HS-5 (cell line): Measurements from ENCODE around the gene SKA1.
"Not testable (repeated sequence)": the region's sequence is repeated elsewhere in the genome, so short reads cannot be mapped to it uniquely, and the experiment has no call there.

Experiments used
- DNase-seq: peaks from one replicate; pipeline ENCODE4 v3.0.0-alpha.2; 2012; ENCODE audit warnings: low read depth

SKA1 gene

DNA sequence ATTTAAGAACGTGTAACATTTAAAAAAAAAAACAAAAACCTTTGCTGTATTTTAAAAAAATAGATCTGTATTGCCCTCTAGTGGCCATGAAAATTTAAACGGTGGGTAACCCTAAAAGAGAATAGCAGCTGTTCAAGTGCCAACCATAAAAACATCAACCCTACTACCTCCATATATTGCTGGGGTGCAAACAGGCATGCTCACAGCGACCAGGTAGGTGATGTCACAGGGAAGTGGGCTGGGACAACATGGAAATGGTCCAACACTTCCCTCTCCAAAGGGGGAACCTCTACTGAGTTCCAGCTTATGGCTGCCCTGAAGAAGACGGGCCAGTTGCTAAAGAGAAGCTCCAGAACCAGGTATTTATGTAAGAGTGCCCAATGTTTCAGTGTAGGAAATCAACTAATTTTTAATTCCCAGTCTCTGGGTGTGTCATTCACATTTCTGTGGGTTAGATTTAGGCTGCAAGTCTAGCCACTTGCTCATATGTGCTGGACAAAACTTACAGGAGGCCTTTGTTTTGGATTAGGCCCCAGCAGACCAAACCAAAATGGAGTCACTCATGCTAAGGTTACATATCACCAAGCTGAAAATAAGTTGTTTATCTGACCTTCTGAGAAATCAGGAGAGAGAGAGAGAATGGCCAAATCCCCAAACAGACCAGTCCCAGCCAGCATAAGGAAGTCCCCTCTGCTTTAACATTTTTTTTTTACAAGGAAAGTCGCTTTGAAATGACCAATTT lies 54.5 kb downstream of the SKA1 start:
- no peak for DNase-seq

DNA sequence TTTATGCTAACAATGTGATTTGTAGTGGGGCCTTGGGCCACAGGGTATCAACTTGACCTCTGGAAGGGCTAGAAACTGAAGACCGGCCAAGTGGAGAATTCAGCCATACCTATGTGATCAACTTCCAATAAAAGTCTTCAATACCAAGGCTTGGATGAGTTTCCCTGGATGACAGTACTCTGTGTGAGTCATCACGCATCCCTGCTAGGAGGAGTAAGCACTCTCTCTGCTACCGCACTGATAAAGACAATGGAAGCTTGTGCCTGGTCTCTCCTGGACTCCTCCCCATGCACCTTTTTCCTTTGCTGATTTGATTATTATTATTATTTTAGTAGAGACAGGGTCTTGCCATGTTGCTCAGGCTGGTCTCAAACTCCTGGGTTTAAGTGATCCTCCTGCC lies 58.1 kb downstream of the SKA1 start:
- no peak for DNase-seq

- DNase-seq = not testable (repeated sequence)
Observed at GRCh38 chr18:50436742-50437141, 61.9 kb downstream of the SKA1 start.

DNA sequence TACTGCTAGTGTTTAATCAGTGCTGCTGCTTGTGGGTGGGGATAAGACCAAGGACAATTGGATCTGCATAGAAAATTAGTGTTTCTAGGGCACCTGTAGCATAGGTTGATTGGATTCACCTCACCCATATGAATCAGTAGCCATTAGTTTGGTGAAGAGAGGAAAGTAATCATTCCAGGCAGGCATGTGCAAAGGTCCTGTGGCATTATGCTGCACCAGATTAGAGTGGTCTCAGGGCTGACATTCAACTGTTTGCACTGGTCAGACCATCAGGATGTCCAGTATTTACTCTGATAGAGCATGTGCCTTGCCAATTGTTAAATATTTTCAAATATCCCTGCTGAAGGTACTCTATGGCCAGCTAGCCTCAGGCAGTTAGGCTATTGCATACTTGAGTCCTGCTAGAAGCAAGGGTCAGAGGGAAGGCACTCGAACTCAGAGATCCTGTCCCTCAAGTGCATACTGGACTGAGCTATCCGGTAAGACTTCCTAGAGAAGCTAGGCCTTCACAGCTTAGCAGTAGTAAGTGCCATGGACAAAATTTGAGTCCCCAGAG lies 64.7 kb downstream of the SKA1 start:
- no peak for DNase-seq

DNA sequence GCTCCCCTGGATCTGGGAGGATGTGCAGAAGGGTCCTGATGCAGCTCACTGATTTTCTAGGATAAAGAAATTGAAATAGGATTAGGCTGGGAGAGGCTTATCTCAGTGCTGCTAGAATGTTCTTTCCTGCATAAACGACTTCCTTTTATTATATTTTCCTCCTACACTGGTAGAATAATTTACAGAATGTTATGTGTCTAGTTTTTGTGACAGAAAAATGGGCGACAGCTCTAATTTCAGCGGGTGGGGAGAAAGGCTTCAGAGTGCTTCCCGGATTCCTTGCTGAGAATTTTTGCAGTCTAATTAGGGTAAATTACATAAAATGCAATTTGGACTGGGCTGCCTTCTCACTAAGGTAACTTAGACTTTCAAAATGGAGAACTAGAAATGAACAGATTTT lies 66.2 kb downstream of the SKA1 start:
- no peak for DNase-seq

DNA sequence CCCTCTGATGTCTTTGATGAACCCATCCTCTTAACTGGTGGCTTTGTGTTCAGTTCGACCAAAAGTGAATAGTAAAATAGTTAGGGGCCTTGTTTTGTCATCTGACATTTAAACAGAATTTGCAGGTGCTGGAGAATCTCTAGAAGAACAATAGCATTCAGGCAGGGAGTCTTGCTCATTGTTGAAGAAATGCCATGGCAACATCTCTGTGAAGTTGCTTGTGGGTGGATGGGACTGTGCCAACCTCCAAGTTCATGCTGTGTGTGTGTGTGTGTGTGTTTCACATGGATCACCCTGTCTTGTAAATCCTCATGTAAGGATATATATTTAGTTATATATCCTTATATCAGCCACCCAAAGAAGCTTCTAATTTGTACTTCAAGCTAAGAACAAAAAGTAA lies 66.7 kb downstream of the SKA1 start:
- DNase-seq = no peak
